ENCODE results near the gene CHST12.

DNA sequence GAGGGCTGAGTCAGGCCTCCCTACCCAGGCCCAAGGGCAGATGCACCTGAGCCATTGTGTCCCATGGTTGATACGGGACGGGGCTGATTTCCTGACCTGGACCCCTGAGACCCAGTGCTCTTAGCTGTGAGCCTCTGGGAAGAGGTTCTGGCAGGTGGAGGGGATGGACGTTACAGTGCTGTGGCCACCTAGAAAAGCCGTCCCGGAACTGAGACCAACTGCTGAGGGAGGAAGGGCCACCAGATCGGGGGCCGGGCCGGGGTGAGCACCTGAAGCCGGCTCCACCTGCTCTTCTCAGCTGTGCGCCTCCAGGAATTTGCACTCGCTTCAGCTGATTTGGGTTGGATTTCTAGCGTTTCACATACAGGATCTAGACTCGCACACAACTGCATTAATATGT lies 35.4 kb downstream of the CHST12 start:
- TF ChIP-seq, protein P1, sequence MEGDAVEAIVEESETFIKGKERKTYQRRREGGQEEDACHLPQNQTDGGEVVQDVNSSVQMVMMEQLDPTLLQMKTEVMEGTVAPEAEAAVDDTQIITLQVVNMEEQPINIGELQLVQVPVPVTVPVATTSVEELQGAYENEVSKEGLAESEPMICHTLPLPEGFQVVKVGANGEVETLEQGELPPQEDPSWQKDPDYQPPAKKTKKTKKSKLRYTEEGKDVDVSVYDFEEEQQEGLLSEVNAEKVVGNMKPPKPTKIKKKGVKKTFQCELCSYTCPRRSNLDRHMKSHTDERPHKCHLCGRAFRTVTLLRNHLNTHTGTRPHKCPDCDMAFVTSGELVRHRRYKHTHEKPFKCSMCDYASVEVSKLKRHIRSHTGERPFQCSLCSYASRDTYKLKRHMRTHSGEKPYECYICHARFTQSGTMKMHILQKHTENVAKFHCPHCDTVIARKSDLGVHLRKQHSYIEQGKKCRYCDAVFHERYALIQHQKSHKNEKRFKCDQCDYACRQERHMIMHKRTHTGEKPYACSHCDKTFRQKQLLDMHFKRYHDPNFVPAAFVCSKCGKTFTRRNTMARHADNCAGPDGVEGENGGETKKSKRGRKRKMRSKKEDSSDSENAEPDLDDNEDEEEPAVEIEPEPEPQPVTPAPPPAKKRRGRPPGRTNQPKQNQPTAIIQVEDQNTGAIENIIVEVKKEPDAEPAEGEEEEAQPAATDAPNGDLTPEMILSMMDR (IDR thresholded peaks at IDR 0.05), result no peak
- TF ChIP-seq EP300 (IDR thresholded peaks at IDR 0.05) (no peak), FOXS1 (CRISPR knock-in tag; IDR thresholded peaks at IDR 0.05) (no peak), POLR2A (IDR thresholded peaks at IDR 0.05; ENCODE audit: low read length) (no peak), MAZ (IDR thresholded peaks at IDR 0.05; ENCODE audit: borderline replicate concordance, low read depth, low read length) (no peak), POLR2AphosphoS2 (conservative IDR thresholded peaks at IDR 0.05; ENCODE audit: low read length) (no peak), SMC3 (IDR thresholded peaks at IDR 0.05) (no peak), BHLHE40 (IDR thresholded peaks at IDR 0.05; ENCODE audit: low read depth, low read length) (no peak), NR3C1 (IDR thresholded peaks at IDR 0.05) (no peak), ZSCAN20 (CRISPR knock-in tag; IDR thresholded peaks at IDR 0.05) (no peak), KDM5A (IDR thresholded peaks at IDR 0.05) (no peak), CHD4 (IDR thresholded peaks at IDR 0.05; ENCODE audit: borderline replicate concordance) (no peak), CBX2 (IDR thresholded peaks at IDR 0.05; ENCODE audit: borderline replicate concordance, low read depth) (no peak)
- TF ChIP-seq, protein P2, sequence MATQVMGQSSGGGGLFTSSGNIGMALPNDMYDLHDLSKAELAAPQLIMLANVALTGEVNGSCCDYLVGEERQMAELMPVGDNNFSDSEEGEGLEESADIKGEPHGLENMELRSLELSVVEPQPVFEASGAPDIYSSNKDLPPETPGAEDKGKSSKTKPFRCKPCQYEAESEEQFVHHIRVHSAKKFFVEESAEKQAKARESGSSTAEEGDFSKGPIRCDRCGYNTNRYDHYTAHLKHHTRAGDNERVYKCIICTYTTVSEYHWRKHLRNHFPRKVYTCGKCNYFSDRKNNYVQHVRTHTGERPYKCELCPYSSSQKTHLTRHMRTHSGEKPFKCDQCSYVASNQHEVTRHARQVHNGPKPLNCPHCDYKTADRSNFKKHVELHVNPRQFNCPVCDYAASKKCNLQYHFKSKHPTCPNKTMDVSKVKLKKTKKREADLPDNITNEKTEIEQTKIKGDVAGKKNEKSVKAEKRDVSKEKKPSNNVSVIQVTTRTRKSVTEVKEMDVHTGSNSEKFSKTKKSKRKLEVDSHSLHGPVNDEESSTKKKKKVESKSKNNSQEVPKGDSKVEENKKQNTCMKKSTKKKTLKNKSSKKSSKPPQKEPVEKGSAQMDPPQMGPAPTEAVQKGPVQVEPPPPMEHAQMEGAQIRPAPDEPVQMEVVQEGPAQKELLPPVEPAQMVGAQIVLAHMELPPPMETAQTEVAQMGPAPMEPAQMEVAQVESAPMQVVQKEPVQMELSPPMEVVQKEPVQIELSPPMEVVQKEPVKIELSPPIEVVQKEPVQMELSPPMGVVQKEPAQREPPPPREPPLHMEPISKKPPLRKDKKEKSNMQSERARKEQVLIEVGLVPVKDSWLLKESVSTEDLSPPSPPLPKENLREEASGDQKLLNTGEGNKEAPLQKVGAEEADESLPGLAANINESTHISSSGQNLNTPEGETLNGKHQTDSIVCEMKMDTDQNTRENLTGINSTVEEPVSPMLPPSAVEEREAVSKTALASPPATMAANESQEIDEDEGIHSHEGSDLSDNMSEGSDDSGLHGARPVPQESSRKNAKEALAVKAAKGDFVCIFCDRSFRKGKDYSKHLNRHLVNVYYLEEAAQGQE (IDR thresholded peaks at IDR 0.05), result no peak

All from A549 (cell line).